HG03139 (cell line): ENCODE results near the gene GPR137C.
"Not testable (repeated sequence)": the region's sequence is repeated elsewhere in the genome, so short reads cannot be mapped to it uniquely, and the experiment has no call there.

Experiments used
- ATAC-seq: cut with Tn5 transposase; IDR thresholded peaks from one replicate; pipeline ENCODE4 v1.9.1; 2021; ENCODE audit not compliant: unreplicated experiment

Gene GPR137C

DNA sequence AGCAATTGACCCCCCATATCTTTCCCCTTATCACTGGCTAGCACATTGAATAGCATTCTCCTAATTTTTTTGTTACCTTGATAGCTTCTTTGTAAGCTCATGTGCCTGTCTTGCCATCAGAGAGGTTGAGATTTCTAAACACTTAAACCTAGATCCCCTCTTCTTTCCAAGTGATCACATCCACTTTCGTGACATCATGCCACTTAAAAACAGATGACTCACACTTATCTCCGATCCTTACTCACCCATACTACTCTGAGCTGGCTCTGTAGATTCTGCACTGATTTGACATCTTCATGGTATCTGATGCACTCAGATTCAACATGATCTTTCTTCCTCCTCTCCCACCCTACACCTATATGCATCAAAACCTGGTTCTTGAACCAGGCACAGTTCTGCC is 10.5 kb downstream of the GPR137C start:
- ATAC-seq, result no peak

GRCh38 chr14:52568454-52568853 is 15.8 kb downstream of the GPR137C start:
- ATAC-seq, result not testable (repeated sequence)

DNA sequence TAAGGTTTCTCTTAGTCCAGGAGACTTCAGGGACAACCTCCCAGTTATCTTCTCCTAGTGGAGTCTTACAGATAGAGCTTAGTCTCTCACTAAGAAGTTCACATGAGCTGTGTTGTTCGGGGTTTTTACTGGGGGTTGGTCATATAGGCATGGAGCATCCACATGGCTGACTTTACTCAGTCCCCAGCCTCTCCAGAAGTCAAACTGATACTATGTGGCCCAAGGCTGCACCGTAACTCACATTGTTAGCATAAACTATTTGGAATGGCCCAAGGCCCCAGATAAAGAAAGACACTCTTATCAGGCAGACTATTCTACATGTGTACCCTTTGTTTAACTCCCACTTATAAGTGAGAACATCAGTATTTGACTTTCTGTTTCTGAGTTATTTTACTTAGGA is 23.2 kb downstream of the GPR137C start:
- no peak for ATAC-seq

DNA sequence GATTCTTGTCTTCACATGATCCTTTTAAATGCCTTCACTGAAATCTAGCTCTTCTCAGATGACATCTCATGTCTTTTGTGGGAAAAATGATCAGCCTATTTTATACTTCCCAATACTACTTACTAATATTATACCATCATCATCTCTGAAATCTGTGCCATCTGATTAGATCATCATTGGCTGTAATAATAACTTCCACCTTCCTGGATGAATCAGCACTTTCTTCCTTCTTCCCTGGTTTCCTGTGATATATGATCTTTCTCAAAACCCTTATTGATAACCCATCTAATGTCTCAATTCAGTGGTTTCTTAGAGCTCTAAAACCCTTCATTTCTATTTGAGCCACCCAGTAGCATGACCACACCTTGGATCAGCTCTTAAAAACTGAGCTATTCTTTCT is 30.9 kb downstream of the GPR137C start:
- ATAC-seq, result no peak

- ATAC-seq, result no peak
These were observed 37.0 kb downstream of the GPR137C start for GRCh38 chr14:52589646-52590045.

DNA sequence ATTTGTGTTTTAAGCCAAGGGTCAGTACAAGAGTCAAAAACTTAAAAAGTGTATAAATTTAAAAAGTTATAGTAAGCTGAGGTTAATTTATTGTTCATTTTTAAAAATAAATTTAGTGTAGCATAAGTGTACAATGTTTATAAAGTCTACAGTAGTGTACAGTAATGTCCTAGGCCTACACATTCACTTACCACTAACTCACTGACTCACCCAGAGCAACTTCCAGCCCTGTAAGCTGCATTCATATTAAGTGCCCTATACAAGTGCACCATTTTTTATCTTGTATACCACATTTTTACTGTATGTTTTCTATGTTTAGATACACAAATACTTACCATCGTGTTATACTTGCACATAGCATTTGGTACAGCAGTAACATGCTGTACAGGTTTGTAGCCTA is 37.7 kb downstream of the GPR137C start:
- ATAC-seq, result no peak

DNA sequence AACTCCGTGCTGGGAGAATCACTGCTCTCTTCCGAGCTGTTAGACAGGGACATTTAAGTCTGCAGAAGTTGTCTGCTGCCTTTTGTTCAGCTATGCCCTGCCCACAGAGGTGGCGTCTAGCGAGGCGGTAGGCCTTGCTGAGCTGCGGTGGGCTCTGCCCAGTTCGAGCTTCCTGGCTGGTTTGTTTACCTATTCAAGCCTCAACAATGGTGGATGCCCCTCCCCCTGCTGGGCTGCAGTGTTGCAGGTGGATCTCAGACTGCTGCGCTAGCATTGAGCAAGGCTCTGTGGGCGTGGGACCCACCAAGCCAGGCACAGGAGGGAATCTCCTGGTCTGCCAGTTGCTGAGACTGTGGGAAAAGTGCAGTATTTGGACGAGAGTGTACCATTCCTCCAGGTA is 43.7 kb downstream of the GPR137C start:
- no peak for ATAC-seq

- ATAC-seq, result no peak
These were observed 44.2 kb downstream of the GPR137C start for GRCh38 chr14:52596861-52597260.

DNA sequence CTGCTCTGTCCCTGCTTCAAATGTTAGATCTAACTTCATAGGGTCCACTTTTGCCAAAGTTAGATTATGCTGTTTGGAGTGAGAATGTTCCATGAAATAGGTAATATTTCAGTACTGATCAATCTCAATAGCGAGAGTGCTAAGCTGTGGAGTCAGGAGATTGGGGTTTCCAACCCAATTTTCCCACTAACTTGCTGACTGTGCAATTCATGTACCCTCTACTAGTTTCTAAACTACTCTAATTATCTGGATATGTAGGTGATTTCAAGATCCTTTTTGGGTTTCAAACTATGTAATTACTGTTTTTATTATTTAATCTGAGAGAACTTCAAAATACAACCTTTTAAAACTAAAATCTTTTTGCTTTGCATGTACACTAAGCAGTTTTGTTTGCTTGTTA is 45.9 kb downstream of the GPR137C start:
- no peak for ATAC-seq

DNA sequence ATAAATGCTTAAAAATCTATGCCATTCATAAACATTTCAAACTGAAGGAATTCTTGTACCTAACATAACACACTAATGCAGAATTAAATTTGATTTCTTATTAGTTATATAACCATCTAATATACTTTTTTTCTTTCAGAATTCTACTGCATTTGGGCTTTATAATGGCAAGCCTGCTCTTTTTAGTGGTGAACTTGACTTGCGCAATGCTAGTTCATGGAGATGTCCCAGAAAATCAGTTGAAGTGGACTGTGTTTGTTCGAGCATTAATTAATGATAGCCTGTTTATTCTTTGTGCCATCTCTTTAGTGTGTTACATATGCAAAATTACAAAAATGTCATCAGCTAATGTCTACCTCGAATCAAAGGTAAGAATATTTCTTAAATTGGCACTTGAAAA is 47.3 kb downstream of the GPR137C start:
- no peak for ATAC-seq

GRCh38 chr14:52602131-52602530 is 49.5 kb downstream of the GPR137C start:
- no peak for ATAC-seq

- no peak for ATAC-seq
These were observed 54.4 kb downstream of the GPR137C start for GRCh38 chr14:52607061-52607460.

DNA sequence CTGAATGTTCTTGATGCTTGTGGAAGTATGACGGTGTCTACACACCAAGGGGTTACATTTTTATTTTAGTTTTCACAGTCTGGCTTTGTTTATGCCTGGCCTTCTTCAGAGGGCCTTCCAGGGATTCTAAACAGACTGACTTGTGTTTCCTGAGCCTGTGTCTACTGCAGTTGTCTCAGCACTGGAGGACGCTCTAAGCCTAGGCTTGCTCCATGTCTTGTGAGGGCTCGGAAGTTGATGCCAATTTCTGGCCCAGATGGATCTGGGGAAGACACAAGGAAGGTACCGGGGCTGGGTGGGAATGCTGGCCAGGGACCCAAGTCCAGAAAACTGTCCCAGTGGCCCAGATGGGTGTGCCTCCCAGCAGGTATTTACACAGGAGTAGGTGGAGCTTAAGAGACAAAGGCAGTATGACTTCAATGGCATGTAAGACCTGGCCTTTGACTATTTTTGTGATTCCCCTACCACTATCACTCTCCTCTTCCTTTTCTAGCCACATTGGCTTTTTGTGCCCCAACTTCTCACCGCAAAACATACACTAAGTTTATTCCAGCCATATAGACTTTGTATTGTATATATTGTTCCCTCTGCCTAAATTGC is 56.9 kb downstream of the GPR137C start:
- no peak for ATAC-seq

- no peak for ATAC-seq
These were observed 57.6 kb downstream of the GPR137C start for GRCh38 chr14:52610187-52610586.

GRCh38 chr14:52618602-52619001 is 66.0 kb downstream of the GPR137C start:
- no peak for ATAC-seq

GRCh38 chr14:52619687-52620086 is 67.1 kb downstream of the GPR137C start:
- ATAC-seq, result no peak

DNA sequence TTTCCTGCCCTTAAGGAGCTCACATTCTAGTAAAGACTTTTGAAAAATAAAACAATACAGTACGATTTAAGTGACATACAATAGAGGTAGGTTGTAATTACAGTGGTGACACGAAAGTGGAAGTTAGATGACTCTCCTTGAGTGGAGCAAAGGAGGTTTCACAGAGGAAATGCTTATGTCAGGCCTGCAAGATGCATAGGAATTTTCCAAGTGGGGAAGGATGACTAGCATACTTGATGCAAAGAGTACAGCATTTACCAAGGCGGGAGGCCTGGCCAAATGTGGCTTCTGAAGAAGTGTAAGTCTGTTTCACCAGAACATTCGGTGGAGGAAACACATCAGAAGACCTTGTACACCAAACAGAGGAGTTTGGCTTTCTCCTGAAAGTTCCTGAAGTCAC is 87.5 kb downstream of the GPR137C start:
- ATAC-seq, result no peak

GRCh38 chr14:52641745-52642144 is 89.1 kb downstream of the GPR137C start:
- no peak for ATAC-seq

GRCh38 chr14:52649511-52649910 is 96.9 kb downstream of the GPR137C start:
- ATAC-seq, result no peak

DNA sequence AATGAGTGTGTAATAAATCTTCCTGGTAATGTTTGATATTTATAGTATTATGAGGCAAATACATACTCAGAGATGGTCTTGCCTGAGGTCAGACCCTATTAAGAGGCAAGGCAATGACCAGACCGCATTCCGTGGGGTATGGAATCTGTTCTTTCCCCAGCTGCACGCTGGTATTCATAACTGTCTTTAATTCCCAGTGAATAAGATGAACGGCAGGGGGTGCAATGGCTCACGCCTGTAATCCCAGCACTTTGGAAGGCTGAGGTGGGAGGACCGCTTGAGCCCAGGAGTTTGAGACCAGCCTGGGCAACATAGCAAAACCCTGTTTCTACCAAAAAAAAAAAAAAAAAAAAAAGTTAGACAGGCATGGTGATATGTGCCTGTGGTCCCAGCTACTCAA is 98.1 kb downstream of the GPR137C start:
- no peak for ATAC-seq

DNA sequence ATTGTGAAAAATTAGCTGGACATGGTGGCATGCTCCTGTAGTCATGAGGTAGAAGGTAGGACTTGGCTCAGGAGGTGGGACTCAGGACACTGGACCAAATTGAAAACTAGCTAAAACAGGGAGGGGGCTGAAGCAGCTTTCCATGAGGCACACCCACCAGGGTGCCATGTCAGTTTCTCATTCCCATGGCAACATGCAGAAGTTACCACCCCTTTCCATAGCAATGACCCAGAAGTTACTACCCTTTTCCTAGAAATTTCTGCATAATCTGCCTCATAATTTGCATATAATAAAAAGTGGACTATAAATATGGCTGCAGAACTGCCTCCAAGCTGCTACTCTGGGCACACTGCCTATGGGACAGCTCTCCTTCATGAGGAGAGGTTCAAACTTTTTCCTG is 104.3 kb downstream of the GPR137C start:
- ATAC-seq, result no peak

- no peak for ATAC-seq
These were observed 107.7 kb downstream of the GPR137C start for GRCh38 chr14:52660325-52660724.

GRCh38 chr14:52660832-52661231 is 108.2 kb downstream of the GPR137C start:
- no peak for ATAC-seq

- ATAC-seq, result no peak
These were observed 108.7 kb downstream of the GPR137C start for GRCh38 chr14:52661314-52661713.
